ENCODE data around the gene STRIP2. TPM values are rescaled to one million over a fixed set of nuclear protein-coding genes. Genes with fewer than 3 reads are reported as not detected.
"Not testable (repeated sequence)": the region's sequence is repeated elsewhere in the genome, so short reads cannot be mapped to it uniquely, and the experiment has no call there.

STRIP2 gene
- total RNA-seq, 1 donor from 2014 or later, result 3.5 TPM

- Histone ChIP-seq H3K36me3 (ENCODE audit: control insufficient read depth, insufficient read depth, low read length) (no peaks in the 10 kb centered on the region), H3K4me3 (ENCODE audit: low read depth, low read length) (no peak overlapping the region), H3K27me3 (ENCODE audit: control insufficient read depth, insufficient read depth, low read length) (no peaks in the 10 kb centered on the region)
- DNase-seq (ENCODE audit: low read depth), result peak; percentile 18
- TF ChIP-seq, protein P1, sequence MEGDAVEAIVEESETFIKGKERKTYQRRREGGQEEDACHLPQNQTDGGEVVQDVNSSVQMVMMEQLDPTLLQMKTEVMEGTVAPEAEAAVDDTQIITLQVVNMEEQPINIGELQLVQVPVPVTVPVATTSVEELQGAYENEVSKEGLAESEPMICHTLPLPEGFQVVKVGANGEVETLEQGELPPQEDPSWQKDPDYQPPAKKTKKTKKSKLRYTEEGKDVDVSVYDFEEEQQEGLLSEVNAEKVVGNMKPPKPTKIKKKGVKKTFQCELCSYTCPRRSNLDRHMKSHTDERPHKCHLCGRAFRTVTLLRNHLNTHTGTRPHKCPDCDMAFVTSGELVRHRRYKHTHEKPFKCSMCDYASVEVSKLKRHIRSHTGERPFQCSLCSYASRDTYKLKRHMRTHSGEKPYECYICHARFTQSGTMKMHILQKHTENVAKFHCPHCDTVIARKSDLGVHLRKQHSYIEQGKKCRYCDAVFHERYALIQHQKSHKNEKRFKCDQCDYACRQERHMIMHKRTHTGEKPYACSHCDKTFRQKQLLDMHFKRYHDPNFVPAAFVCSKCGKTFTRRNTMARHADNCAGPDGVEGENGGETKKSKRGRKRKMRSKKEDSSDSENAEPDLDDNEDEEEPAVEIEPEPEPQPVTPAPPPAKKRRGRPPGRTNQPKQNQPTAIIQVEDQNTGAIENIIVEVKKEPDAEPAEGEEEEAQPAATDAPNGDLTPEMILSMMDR (IDR thresholded peaks at IDR 0.05; ENCODE audit: insufficient read depth, low read length, poor library complexity, severe bottlenecking), result no peak
These were observed 40.1 kb upstream of the STRIP2 start for GRCh38 chr7:129394101-129394500.

DNA sequence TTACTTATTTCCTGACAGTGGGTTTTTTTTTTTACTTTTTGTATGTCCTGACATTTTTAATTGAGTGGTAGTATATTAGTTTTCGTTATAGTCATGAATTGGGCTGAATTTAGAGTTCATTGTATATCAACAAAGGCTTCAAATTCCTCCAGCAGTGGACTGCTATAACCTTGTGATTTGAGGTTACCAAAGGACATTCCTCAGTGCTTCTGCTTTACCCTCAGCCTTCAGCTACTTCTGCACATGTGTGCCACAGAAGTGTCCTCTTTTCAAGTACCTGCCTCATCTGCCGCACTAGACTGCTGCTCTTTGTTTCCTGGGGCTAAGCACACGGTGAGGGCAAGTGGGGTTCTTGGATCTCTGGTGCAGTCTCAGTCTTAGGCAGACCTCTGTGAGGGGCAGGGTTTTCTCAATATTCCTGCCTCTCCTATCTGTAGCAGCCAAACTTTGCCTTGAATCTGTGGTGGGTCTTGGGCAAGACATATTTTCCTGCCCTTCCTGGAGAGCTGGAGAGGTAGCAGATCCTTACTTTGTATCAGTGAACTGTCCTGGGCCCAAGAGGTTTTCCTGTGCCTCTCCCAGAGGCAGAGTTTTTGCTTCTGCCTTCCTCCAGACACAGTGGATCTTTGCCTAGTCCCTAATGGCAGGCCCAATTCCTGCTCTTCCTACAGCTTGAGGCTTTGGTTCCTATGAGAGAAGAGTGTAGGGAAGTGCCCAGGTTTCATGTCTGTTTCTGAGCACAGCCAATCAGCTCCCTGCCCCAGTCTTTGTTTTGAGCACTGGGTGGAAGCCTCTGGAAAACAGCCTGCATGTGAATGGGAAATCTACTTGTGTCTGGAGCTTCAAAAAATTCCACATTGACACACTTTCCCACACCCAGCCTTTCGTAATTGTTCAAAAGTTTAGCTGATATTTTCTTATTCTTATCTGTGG lies 39.0 kb upstream of the STRIP2 start:
- Histone ChIP-seq H3K4me3 (ENCODE audit: low read depth, low read length) (no peak overlapping the region), H3K36me3 (ENCODE audit: control insufficient read depth, insufficient read depth, low read length) (no peaks in the 10 kb centered on the region), H3K27me3 (ENCODE audit: control insufficient read depth, insufficient read depth, low read length) (no peaks in the 10 kb centered on the region)
- TF ChIP-seq, protein P1 (IDR thresholded peaks at IDR 0.05; ENCODE audit: insufficient read depth, low read length, poor library complexity, severe bottlenecking), result no peak
- DNase-seq (ENCODE audit: low read depth), result no peak

DNA sequence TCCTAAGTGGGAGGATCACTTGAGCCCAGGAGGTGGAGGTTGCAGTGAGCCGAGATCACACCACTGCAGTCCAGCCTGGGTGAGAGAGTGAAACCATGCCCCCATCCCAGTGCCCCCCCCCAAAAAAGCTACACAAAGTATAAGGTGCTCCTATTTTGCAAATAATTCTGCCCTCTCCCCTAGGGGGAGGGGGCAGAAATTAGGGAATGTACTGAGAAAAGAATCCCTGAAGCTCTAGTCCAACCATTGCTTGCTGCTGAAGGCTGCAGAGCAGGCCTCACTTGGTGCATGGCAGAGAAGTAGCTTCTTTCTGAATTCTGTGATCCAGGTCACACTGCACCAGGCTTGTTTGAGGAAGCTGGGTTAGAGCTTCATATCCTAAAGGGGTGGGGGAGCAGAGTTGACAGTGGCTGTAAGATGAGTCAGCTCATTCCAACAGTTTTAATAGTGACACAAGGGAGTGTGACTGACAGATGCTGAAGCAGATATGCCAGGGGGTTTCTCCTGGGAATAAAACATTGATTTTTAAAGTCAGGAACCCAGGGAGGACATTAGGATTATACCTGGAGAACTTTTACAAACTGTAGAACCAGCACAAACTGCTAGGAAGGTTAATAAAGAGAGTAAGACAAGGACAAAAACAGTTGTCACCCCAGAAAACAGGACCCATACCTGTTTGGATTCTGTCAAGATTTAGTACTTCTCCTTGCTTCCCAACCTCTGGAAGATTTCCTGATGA lies 32.8 kb upstream of the STRIP2 start:
- DNase-seq (ENCODE audit: low read depth), result peak; percentile 14
- Histone ChIP-seq H3K36me3 (ENCODE audit: control insufficient read depth, insufficient read depth, low read length) (no peaks in the 10 kb centered on the region), H3K4me3 (ENCODE audit: low read depth, low read length) (no peak overlapping the region), H3K27me3 (ENCODE audit: control insufficient read depth, insufficient read depth, low read length) (no peaks in the 10 kb centered on the region)
- TF ChIP-seq, protein P1 (IDR thresholded peaks at IDR 0.05; ENCODE audit: insufficient read depth, low read length, poor library complexity, severe bottlenecking), result no peak

- no peaks in the 10 kb centered on the region for H3K27me3 ChIP-seq (ENCODE audit: control insufficient read depth, insufficient read depth, low read length)
- H3K36me3 ChIP-seq (ENCODE audit: control insufficient read depth, insufficient read depth, low read length), result no peaks in the 10 kb centered on the region
- H3K4me3 ChIP-seq (ENCODE audit: low read depth, low read length), result no peak overlapping the region
- DNase-seq (ENCODE audit: low read depth), result no peak
- TF ChIP-seq, protein P1 (IDR thresholded peaks at IDR 0.05; ENCODE audit: insufficient read depth, low read length, poor library complexity, severe bottlenecking), result no peak
These were observed 32.0 kb upstream of the STRIP2 start for GRCh38 chr7:129401967-129402860.

DNA sequence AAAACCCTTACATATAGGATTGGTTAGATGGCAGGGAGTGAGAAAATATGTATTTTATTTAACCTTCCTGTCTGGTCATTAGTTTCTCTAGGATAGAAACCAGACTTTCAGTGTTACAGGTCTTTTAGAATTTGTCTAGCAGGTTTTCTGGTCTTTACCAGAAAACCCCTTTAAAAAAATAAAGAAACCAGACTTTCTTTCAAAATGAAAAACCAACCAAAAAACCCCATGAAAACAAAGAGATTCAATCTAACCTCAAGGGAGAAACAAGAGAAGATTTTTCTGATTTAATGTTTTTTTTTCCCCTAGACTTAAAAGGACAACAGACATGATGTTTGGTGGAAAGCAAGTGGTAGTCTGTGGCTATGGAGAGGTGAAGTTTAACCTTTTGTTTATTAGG lies 28.7 kb upstream of the STRIP2 start:
- TF ChIP-seq, protein P1 (IDR thresholded peaks at IDR 0.05; ENCODE audit: insufficient read depth, low read length, poor library complexity, severe bottlenecking), result no peak
- no peak overlapping the region for H3K4me3 ChIP-seq (ENCODE audit: low read depth, low read length)
- DNase-seq (ENCODE audit: low read depth), result no peak

DNA sequence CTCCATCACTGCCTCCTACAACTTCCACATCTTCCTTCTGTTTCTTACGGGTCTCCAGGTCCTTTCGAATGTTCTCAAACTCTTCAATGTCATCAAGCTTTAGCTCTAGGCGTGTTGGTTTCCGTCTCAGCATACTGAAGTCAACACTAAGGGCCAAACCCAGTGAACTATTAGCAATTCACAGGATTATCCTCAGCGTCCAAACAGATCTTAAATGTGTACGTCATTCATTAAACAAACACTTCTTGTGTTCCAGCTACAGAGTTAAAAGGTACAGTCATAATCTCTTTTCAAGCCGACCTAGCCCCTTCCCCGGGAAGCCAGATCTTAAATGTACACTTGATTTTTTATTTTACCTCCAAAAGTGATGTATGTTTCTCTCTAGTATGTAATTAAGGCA lies 24.0 kb upstream of the STRIP2 start:
- not testable (repeated sequence) for H3K4me3 ChIP-seq (ENCODE audit: low read depth, low read length); DNase-seq (ENCODE audit: low read depth); H3K36me3 ChIP-seq (ENCODE audit: control insufficient read depth, insufficient read depth, low read length); H3K27me3 ChIP-seq (ENCODE audit: control insufficient read depth, insufficient read depth, low read length)

More for the DNA sequence above, 28.7 kb upstream of the STRIP2 start:
- no peaks in the 10 kb centered on the region for H3K27me3 ChIP-seq (ENCODE audit: control insufficient read depth, insufficient read depth, low read length)
- no peaks in the 10 kb centered on the region for H3K36me3 ChIP-seq (ENCODE audit: control insufficient read depth, insufficient read depth, low read length)

Data from kidney epithelial cell (primary cell).